ENCODE results near the gene FOXP4.

- no peak for TF ChIP-seq CTCF (IDR thresholded peaks at IDR 0.05)
- no peak for TF ChIP-seq POLR2A (IDR thresholded peaks at IDR 0.05)
These were observed 27.8 kb downstream of the FOXP4 start for GRCh38 chr6:41573985-41574384.

Measured in breast epithelium (tissue), 3 donors.